HEK293 (cell line): ENCODE measurements around the gene RDH5.

ENCODE experiments used
- CTCF ChIA-PET: fragments of 350-600 bp; formaldehyde crosslinking; extraction: SDS; loops from one replicate; lab custom pipeline; 2021; ENCODE audit warnings: antibody characterized with exemption; lab: Yijun Ruan, JAX
- POLR2A ChIA-PET: fragments of 300-600 bp; formaldehyde crosslinking; extraction: SDS; loops from one replicate; lab custom pipeline; 2020; ENCODE audit warnings: antibody characterized with exemption, inconsistent platforms; lab: Yijun Ruan, JAX
- H3K27ac ChIP-seq: fragments of 200-500 bp; sonication (Bioruptor generic); 2 replicates; pipeline ENCODE4 v1.5.1; 2014; ENCODE audit warnings: low read depth, low read length, control low read depth, inconsistent platforms; ENCODE audit errors: extremely low read depth
- H3K36me3 ChIP-seq, 2 experiments: fragments of 200-500 bp in 1 of 2; sonication (Bioruptor generic) in 1 of 2; 1 replicate in 1 of 2; 2 replicates in 1 of 2; pipeline ENCODE4 v1.5.1; 2014 to 2017; ENCODE audit warnings: inconsistent platforms in 2 of 2, low read length in 2 of 2; ENCODE audit not compliant: control insufficient read depth in 2 of 2, insufficient read depth in 1 of 2
- H3K4me1 ChIP-seq: fragments of 200-500 bp; sonication (Bioruptor generic); 2 replicates; pipeline ENCODE4 v1.5.1; 2014; ENCODE audit warnings: mild to moderate bottlenecking, low read length, inconsistent platforms; ENCODE audit not compliant: control insufficient read depth, insufficient read depth
- H3K4me3 ChIP-seq: 2 replicates; pipeline ENCODE4 v1.5.1; 2011; ENCODE audit warnings: low read depth, mild to moderate bottlenecking, control low read depth, low read length, moderate library complexity
- H3K9me3 ChIP-seq: fragments of 200-500 bp; sonication (Bioruptor generic); 2 replicates; pipeline ENCODE4 v1.5.1; 2014; ENCODE audit warnings: low read depth, low read length, inconsistent platforms; ENCODE audit not compliant: control insufficient read depth, insufficient read depth
- REPIN1 ChIP-seq: fragments of 450-650 bp; formaldehyde crosslinking; IDR thresholded peaks from 2 replicates; pipeline ENCODE4 v1.5.1; 2017; ENCODE audit warnings: missing biosample characterization, missing genetic modification characterization, low read depth
- ZBTB17 ChIP-seq: fragments of 450-650 bp; formaldehyde crosslinking; IDR thresholded peaks from 2 replicates; pipeline ENCODE4 v1.5.1; 2016; ENCODE audit warnings: missing biosample characterization, missing genetic modification characterization
- ZNF211 ChIP-seq: fragments of 450-650 bp; formaldehyde crosslinking; IDR thresholded peaks from 2 replicates; pipeline ENCODE4 v1.5.1; 2016; ENCODE audit warnings: low read depth, missing biosample characterization, missing genetic modification characterization
- ZNF248 ChIP-seq: fragments of 450-650 bp; formaldehyde crosslinking; IDR thresholded peaks from 2 replicates; pipeline ENCODE4 v1.5.1; 2017; ENCODE audit warnings: missing biosample characterization, missing genetic modification characterization
- ZNF266 ChIP-seq: fragments of 450-650 bp; formaldehyde crosslinking; IDR thresholded peaks from 2 replicates; pipeline ENCODE4 v1.5.1; 2016; ENCODE audit warnings: missing biosample characterization, missing genetic modification characterization, low read depth
- ZNF324 ChIP-seq: fragments of 450-650 bp; formaldehyde crosslinking; IDR thresholded peaks from 2 replicates; pipeline ENCODE4 v1.5.1; 2016; ENCODE audit warnings: missing biosample characterization, missing genetic modification characterization
- ZNF585B ChIP-seq: fragments of 450-650 bp; formaldehyde crosslinking; IDR thresholded peaks from 2 replicates; pipeline ENCODE4 v1.5.1; 2016; ENCODE audit warnings: missing biosample characterization, missing genetic modification characterization
- ZNF837 ChIP-seq: fragments of 450-650 bp; formaldehyde crosslinking; IDR thresholded peaks from 2 replicates; pipeline ENCODE4 v1.5.1; 2016; ENCODE audit warnings: missing biosample characterization, missing genetic modification characterization
- TF ChIP-seq, protein P1 (sequence below): fragments of 450-650 bp; formaldehyde crosslinking; IDR thresholded peaks from 2 replicates; pipeline ENCODE4 v1.5.1; 2017; ENCODE audit warnings: missing biosample characterization, missing genetic modification characterization
- TF ChIP-seq, protein P2 (sequence below): fragments of 450-650 bp; formaldehyde crosslinking; IDR thresholded peaks from 2 replicates; pipeline ENCODE4 v1.5.1; 2016; ENCODE audit warnings: missing biosample characterization, missing genetic modification characterization, low read depth

Gene RDH5

DNA sequence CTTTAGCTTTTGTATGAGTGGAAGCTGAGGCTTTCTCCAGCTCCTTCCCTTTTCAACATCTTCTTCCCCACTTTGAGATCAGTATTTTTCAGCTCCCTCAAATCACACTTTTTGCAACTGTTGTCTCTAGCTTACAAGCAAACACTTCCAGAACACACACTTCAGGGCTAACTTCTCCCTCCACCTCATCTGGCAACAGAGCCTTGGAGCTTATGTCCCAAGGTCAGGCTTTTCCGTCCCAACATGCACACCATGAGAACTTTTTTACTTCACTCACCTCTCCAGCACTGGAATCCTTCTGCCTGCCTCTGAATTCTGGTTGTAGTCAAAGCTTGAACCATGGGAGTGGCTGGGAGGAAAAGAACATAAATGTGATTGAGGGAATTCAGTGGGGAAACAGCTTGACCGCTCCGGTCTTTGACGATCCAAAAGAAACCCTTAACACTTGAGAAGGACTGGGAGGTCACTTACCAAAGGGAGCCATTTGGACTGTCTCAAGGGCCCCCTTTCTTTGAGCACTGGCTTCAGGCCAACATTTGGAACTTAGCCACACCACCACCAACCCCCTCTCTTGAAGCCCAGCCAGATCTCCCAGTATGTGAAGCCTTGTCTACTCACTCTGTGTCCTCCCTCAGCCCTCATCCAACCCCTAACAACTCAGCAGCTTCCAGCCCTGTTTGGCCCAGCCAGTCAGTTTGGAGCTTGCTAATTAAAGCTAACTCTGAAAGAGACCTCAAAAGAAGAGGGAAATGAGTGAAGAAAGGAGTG lies 8.2 kb upstream of the RDH5 start:
- Histone ChIP-seq H3K4me1 (0 out of 2 replicates have a peak, but pooled peaks cover 3% of the 10 kb centered on the region), H3K9me3 (no peaks in the 10 kb centered on the region), H3K27ac (no peak overlapping the region), H3K4me3 (no peak overlapping the region), H3K36me3 (no peaks in the 10 kb centered on the region)
- CTCF ChIA-PET: interaction anchor here (0.5 to 1.2 kb wide), 6 partner anchors 15 to 819 kb away, joined by 3 to 4 read pairs (median 3); a partner anchor contains a TSS
- TF ChIP-seq ZNF585B (tag by site-specific recombination) (no peak), ZNF248 (tag by site-specific recombination) (no peak), ZNF266 (no peak), ZNF837 (no peak), ZNF211 (no peak)
- TF ChIP-seq, protein P1, sequence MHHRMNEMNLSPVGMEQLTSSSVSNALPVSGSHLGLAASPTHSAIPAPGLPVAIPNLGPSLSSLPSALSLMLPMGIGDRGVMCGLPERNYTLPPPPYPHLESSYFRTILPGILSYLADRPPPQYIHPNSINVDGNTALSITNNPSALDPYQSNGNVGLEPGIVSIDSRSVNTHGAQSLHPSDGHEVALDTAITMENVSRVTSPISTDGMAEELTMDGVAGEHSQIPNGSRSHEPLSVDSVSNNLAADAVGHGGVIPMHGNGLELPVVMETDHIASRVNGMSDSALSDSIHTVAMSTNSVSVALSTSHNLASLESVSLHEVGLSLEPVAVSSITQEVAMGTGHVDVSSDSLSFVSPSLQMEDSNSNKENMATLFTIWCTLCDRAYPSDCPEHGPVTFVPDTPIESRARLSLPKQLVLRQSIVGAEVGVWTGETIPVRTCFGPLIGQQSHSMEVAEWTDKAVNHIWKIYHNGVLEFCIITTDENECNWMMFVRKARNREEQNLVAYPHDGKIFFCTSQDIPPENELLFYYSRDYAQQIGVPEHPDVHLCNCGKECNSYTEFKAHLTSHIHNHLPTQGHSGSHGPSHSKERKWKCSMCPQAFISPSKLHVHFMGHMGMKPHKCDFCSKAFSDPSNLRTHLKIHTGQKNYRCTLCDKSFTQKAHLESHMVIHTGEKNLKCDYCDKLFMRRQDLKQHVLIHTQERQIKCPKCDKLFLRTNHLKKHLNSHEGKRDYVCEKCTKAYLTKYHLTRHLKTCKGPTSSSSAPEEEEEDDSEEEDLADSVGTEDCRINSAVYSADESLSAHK (tag by site-specific recombination): 0 out of 2 replicates have a peak, but pooled peaks have one; percentile 37
- POLR2A ChIA-PET: interaction anchor here (1.7 kb wide), 1 partner anchor 17 kb away, joined by 4 read pairs; the partner anchor contains the start of gene CD63

DNA sequence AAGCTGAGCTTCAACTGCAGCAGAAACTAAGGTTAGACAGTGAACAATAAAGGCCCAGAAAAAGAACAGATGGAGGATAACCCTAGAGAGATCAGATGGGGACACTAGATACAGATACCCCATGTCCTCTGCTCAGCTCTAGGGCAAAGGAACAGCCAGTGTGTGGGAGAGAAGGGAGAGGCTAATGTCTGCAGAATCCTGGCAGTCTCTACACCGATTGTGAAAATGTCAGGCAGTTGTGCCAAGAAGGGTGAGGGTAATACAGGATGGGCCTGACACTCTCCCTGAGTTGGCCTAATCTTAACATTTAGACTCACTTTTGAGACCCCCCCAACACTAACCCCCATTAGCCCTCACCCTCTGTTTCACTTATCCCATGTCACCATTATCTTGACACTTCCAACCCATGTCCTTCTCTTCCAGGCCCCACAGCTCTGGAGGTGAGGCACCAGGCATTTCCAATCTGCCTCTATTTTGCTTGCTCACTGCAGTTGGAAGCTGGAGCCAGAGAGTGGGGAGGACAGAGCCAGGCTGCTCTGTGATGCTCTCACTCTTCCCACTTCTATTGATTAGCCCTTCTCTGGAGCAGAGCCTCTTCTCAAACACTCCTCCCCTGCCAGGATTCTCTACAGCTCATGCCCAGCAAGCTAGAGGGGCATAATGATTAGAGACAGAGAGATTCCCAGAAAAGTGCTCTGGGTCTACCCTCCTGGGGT lies 7.3 kb upstream of the RDH5 start:
- no peak overlapping the region for H3K27ac ChIP-seq
- peaks cover 12% of the 10 kb centered on the region; the same call in 1 of the 2 replicates for H3K4me1 ChIP-seq
- H3K4me3 ChIP-seq: no peak overlapping the region
- no peaks in the 10 kb centered on the region for H3K36me3 ChIP-seq
- CTCF ChIA-PET: interaction anchor here (0.6 to 1.2 kb wide), 6 partner anchors 16 to 67 kb away, joined by 3 to 5 read pairs (median 4); no protein-coding TSS in a partner anchor
- TF ChIP-seq ZNF324: no peak
- TF ChIP-seq ZBTB17 (tag by site-specific recombination): peak; percentile 48; the same call in 1 of the 2 replicates
- no peaks in the 10 kb centered on the region for H3K9me3 ChIP-seq
- POLR2A ChIA-PET: interaction anchor here (1.7 kb wide), 1 partner anchor 16 kb away, joined by 4 read pairs; the partner anchor contains the start of gene CD63

DNA sequence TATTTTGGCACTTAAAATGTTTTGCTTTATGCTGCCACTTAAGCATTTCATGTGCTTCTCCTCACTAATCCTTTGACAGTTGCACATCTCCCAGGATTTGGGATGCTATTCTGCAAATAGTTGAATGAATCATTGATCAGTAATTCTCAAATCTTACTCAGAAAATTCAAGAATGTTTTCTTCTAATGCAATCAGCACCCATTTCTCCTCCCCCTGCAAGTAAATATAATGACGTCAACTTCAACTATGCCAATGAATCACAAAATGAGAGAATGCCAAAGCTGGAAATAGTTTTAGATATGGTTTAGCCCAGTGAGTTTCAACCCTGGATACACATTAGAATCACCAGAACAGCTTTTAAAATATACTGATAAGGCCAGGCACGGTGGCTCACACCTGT lies 6.5 kb upstream of the RDH5 start:
- Histone ChIP-seq H3K27ac (no peak overlapping the region), H3K4me3 (no peak overlapping the region), H3K9me3 (no peaks in the 10 kb centered on the region), H3K4me1 (peaks cover 13% of the 10 kb centered on the region; the same call in 1 of the 2 replicates), H3K36me3 (peaks cover 0 to 1% of the 10 kb centered on the region in 2 experiments; a peak in 1 of 3 replicates)
- ChIA-PET CTCF (interaction anchor here (0.8 to 1.1 kb wide), 3 partner anchors 23 to 68 kb away, joined by 3 to 5 read pairs (median 3); no protein-coding TSS in a partner anchor), POLR2A (no interaction called here)
- TF ChIP-seq, protein P2, sequence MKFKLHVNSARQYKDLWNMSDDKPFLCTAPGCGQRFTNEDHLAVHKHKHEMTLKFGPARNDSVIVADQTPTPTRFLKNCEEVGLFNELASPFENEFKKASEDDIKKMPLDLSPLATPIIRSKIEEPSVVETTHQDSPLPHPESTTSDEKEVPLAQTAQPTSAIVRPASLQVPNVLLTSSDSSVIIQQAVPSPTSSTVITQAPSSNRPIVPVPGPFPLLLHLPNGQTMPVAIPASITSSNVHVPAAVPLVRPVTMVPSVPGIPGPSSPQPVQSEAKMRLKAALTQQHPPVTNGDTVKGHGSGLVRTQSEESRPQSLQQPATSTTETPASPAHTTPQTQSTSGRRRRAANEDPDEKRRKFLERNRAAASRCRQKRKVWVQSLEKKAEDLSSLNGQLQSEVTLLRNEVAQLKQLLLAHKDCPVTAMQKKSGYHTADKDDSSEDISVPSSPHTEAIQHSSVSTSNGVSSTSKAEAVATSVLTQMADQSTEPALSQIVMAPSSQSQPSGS (tag by site-specific recombination): 0 out of 2 replicates have a peak, but pooled peaks have one; percentile 40
- no peak for TF ChIP-seq REPIN1 (tag by site-specific recombination)
